ENCODE results near the gene IFT43. TPM values are rescaled to one million over a fixed set of nuclear protein-coding genes. Genes with fewer than 3 reads are reported as not detected.

IFT43 gene
- total RNA-seq, 1 donor from 2014 or later: 36.8 TPM

DNA sequence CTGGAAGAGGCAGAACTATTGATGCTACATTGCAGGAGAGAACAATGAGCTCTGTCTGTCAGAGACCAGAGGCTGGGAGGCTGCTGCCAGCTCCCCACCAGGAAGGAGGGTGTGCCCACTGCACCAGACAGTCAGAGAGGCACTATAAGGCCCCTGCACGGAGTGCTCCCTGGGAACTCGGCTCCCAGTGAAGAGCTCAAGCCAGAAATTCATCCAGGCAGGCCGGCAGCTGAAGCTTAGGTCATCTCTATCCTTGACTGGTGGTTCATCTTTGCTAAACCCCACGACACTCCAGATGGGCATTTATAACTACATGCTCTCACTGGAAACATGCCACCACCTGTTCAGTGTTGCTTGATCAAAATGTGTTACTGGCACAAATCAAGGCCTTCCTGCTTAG lies 101.1 kb downstream of the IFT43 start:
- Mint-ChIP-seq H3K4me3 (no peak overlapping the region), H3K36me3 (no peaks in the 10 kb centered on the region), H3K27me3 (ENCODE audit: insufficient read depth, low read depth) (peaks cover 2% of the 10 kb centered on the region), H3K9me3 (no peaks in the 10 kb centered on the region), H3K4me1 (peaks cover 68% of the 10 kb centered on the region), H3K27ac (peak overlapping the region; percentile 74)
- H2AFZ ChIP-seq (replicated peaks): no peak overlapping the region
- peaks cover 48% of the 10 kb centered on the region for H3K4me1 ChIP-seq
- no peak overlapping the region for H3K9ac ChIP-seq
- peaks cover 2% of the 10 kb centered on the region for H4K20me1 ChIP-seq (ENCODE audit: low read depth)
- no peak overlapping the region for H3K4me3 ChIP-seq
- no peaks in the 10 kb centered on the region for H3K9me3 ChIP-seq (ENCODE audit: low read depth)
- no peaks in the 10 kb centered on the region for H3K79me2 ChIP-seq (ENCODE audit: low read depth)
- H3K27ac ChIP-seq: no peak overlapping the region
- no peaks in the 10 kb centered on the region for H3K27me3 ChIP-seq
- no peak overlapping the region for H3K4me2 ChIP-seq
- H3K36me3 ChIP-seq: no peaks in the 10 kb centered on the region
- peaks cover 48% of the 10 kb centered on the region for H3F3A ChIP-seq (ENCODE audit: low read depth)
- no peak for DNase-seq (ENCODE audit: low spot score)
- TF ChIP-seq EZH2phosphoT487 (IDR thresholded peaks at IDR 0.05) (no peak), EZH2 (IDR thresholded peaks at IDR 0.05) (no peak), CTCF (IDR thresholded peaks at IDR 0.05) (no peak)

DNA sequence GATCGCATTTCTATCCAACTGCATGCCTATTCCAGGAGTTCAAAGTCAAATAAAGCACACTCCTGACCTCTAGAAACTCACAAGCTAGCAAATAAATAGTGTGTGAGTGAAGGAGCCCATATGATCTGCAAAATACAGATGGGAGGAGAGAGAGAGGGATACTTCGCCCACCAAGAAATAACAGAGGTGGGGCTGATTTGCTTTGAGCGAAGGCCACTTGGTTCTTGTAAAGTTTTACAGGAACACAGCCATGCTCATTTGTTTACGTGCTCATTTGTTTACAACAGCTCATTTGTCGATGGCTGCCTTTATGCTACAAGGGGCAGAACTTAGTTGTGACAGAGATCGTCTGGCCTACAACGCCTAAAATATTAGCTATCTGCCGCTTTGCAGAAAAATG lies 102.8 kb downstream of the IFT43 start:
- Histone ChIP-seq H3K4me3 (no peak overlapping the region), H3K27me3 (no peaks in the 10 kb centered on the region), H3K4me1 (peaks cover 39% of the 10 kb centered on the region), H4K20me1 (ENCODE audit: low read depth) (peaks cover 2% of the 10 kb centered on the region), H3K9ac (no peak overlapping the region), H3K4me2 (peak overlapping the region; percentile 24), H2AFZ (replicated peaks) (peak overlapping the region; percentile 38), H3F3A (ENCODE audit: low read depth) (peaks cover 31% of the 10 kb centered on the region), H3K79me2 (ENCODE audit: low read depth) (no peaks in the 10 kb centered on the region), H3K9me3 (ENCODE audit: low read depth) (no peaks in the 10 kb centered on the region), H3K27ac (no peak overlapping the region), H3K36me3 (no peaks in the 10 kb centered on the region)
- H3K27ac Mint-ChIP-seq: no peak overlapping the region
- H3K4me3 Mint-ChIP-seq: no peak overlapping the region
- no peak for TF ChIP-seq EZH2 (IDR thresholded peaks at IDR 0.05)
- no peak for TF ChIP-seq CTCF (IDR thresholded peaks at IDR 0.05)
- TF ChIP-seq EZH2phosphoT487 (IDR thresholded peaks at IDR 0.05): no peak
- no peak for DNase-seq (ENCODE audit: low spot score)
- peaks cover 52% of the 10 kb centered on the region for H3K4me1 Mint-ChIP-seq
- H3K27me3 Mint-ChIP-seq (ENCODE audit: insufficient read depth, low read depth): peaks cover 4% of the 10 kb centered on the region
- H3K36me3 Mint-ChIP-seq: no peaks in the 10 kb centered on the region
- H3K9me3 Mint-ChIP-seq: no peaks in the 10 kb centered on the region

DNA sequence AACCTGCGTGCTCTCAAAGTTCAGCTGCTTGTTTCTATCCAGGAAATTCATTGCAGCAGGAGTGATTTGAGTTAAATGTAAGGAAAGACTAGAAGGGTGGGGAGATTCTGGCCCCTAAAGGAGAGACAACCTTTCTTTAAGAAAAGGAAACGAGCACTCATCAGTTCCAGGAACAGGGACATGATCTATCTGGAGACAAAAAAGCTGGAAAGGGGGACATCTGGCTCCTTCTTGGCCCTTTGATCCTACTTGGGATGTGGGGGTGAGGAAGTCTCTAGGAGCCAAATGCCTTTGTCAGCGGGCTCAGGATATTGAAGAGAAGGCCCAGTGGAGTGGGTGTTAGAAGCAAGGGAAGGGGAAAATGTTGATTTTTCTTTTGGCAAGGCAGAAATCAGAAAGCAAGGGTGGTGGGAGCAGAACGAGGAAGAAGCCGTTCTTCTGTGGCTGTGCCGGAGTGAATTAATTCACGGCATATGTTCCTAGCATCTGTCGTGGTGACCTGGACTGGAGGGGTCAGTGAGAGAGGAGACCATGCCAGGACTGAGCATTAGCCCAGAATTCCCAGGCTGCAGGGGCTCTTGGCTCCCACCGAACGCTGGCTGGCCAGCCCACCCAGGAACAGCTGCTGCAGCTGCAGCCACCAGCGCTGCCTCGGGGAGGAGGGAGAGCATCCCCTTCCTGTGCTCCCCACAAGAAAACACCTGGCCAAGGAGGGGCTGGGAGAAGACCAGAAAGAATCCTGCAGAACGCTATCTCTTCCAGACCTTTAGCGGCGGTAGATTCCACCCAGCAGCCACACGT lies 103.4 kb downstream of the IFT43 start:
- no peak overlapping the region for H3K27ac ChIP-seq
- H3F3A ChIP-seq (ENCODE audit: low read depth): peaks cover 25% of the 10 kb centered on the region
- peaks cover 32% of the 10 kb centered on the region for H3K4me1 ChIP-seq
- Mint-ChIP-seq H3K9me3 (no peaks in the 10 kb centered on the region), H3K27me3 (ENCODE audit: insufficient read depth, low read depth) (peaks cover 4% of the 10 kb centered on the region), H3K27ac (peak overlapping the region; percentile 57), H3K36me3 (no peaks in the 10 kb centered on the region), H3K4me1 (peaks cover 47% of the 10 kb centered on the region), H3K4me3 (peak overlapping the region; percentile 5)
- H3K9me3 ChIP-seq (ENCODE audit: low read depth): no peaks in the 10 kb centered on the region
- H3K79me2 ChIP-seq (ENCODE audit: low read depth): no peaks in the 10 kb centered on the region
- H3K9ac ChIP-seq: no peak overlapping the region
- no peak for DNase-seq (ENCODE audit: low spot score)
- H4K20me1 ChIP-seq (ENCODE audit: low read depth): peaks cover 2% of the 10 kb centered on the region
- no peak overlapping the region for H3K4me3 ChIP-seq
- peak overlapping the region; percentile 38 for H2AFZ ChIP-seq (replicated peaks)
- H3K27me3 ChIP-seq: no peaks in the 10 kb centered on the region
- TF ChIP-seq EZH2phosphoT487 (IDR thresholded peaks at IDR 0.05): no peak
- no peak for TF ChIP-seq CTCF (IDR thresholded peaks at IDR 0.05)
- no peak for TF ChIP-seq EZH2 (IDR thresholded peaks at IDR 0.05)
- peak overlapping the region; percentile 24 for H3K4me2 ChIP-seq
- H3K36me3 ChIP-seq: no peaks in the 10 kb centered on the region

Measured in neural progenitor cell (in vitro differentiated cells).